ENCODE measurements around the gene C8G.

- no peak for TF ChIP-seq CTCF (IDR thresholded peaks at IDR 0.05)
- TF ChIP-seq EZH2 (IDR thresholded peaks at IDR 0.05; ENCODE audit: borderline replicate concordance, insufficient read depth, low read depth, low read length, poor library complexity, severe bottlenecking): no peak
Observed at GRCh38 chr9:136972335-136972734, 27.3 kb downstream of the C8G start.

Measured in B cell (primary cell).